Gastroesophageal sphincter (tissue), 4 donors: ENCODE measurements around the gene RBFOX2. TPM values are rescaled to one million over a fixed set of nuclear protein-coding genes. Genes with fewer than 3 reads are reported as not detected.
"Not testable (repeated sequence)": the region's sequence is repeated elsewhere in the genome, so short reads cannot be mapped to it uniquely, and the experiment has no call there.

ENCODE experiments used
- ATAC-seq: fragments of 150-250 bp; one replicate; pipeline ENCODE4 v1.9.1; 2016; ENCODE audit warnings: mild to moderate bottlenecking, moderate library complexity
- H3K27ac ChIP-seq, 4 donors: fragments of 200-600 bp; sonication (generic) in 3 of 4; 1 replicate in 3 of 4; 2 replicates in 1 of 4; pipeline ENCODE4 v1.5.1; 2016 to 2019
- H3K27me3 ChIP-seq: fragments of 200-600 bp; sonication (generic); one replicate; pipeline ENCODE4 v1.5.1; 2019
- H3K36me3 ChIP-seq, 2 donors: fragments of 200-600 bp; sonication (generic); one replicate each; pipeline ENCODE4 v1.5.1; 2019; ENCODE audit warnings: control low read depth in 1 of 2
- H3K4me1 ChIP-seq, 3 donors: fragments of 200-600 bp; sonication (generic); 1 replicate in 2 of 3; 2 replicates in 1 of 3; pipeline ENCODE4 v1.5.1; 2016 to 2019; ENCODE audit warnings: control low read depth in 2 of 3
- H3K4me3 ChIP-seq, 2 donors: fragments of 200-600 bp; sonication (generic); one replicate each; pipeline ENCODE4 v1.5.1; 2019; ENCODE audit warnings: mild to moderate bottlenecking in 1 of 2, moderate library complexity in 1 of 2
- H3K9me3 ChIP-seq, 3 donors: fragments of 200-600 bp; sonication (generic); one replicate each; pipeline ENCODE4 v1.5.1; 2017 to 2019; ENCODE audit warnings: control low read depth in 2 of 3
- CTCF ChIP-seq, 4 experiments: fragments of 200-600 bp in 2 of 4; fragments of 450-650 bp in 2 of 4; sonication (generic) in 1 of 4; IDR thresholded peaks; one replicate each; pipeline ENCODE4 v1.5.1; 2017 to 2019; ENCODE audit warnings: antibody characterized with exemption in 4 of 4, mild to moderate bottlenecking in 2 of 4, moderate library complexity in 2 of 4
- EP300 ChIP-seq: sonication (generic); formaldehyde crosslinking; IDR thresholded peaks from one replicate; pipeline ENCODE4 v1.6.1; 2017; ENCODE audit warnings: antibody characterized with exemption, mild to moderate bottlenecking
- POLR2A ChIP-seq, 2 donors: fragments of 450-650 bp; IDR thresholded peaks; one replicate each; pipeline ENCODE4 v1.6.1; 2017; ENCODE audit warnings: antibody characterized with exemption in 2 of 2, mild to moderate bottlenecking in 2 of 2, moderate library complexity in 1 of 2
- POLR2AphosphoS5 ChIP-seq: sonication (generic); formaldehyde crosslinking; IDR thresholded peaks from one replicate; pipeline ENCODE4 v1.6.1; 2017; ENCODE audit warnings: antibody characterized with exemption
- WGBS, 2 donors: methylation state at CpG; one replicate each; pipeline ENCODE4 v1.1.5; 2018; ENCODE audit warnings: low coverage in 1 of 2; 5-methylcytosine and 5-hydroxymethylcytosine counted together
- total RNA-seq, 4 donors: library from RNA; depleted of rRNA; stranded (reverse); fragments of >200 nt; gene quantifications; one replicate each; pipeline ENCODE4 v1.1.0, GENCODE V29; 2016

Gene RBFOX2
- total RNA-seq = 100 to 1,000 TPM; 120 to 197 (median 169) TPM

DNA sequence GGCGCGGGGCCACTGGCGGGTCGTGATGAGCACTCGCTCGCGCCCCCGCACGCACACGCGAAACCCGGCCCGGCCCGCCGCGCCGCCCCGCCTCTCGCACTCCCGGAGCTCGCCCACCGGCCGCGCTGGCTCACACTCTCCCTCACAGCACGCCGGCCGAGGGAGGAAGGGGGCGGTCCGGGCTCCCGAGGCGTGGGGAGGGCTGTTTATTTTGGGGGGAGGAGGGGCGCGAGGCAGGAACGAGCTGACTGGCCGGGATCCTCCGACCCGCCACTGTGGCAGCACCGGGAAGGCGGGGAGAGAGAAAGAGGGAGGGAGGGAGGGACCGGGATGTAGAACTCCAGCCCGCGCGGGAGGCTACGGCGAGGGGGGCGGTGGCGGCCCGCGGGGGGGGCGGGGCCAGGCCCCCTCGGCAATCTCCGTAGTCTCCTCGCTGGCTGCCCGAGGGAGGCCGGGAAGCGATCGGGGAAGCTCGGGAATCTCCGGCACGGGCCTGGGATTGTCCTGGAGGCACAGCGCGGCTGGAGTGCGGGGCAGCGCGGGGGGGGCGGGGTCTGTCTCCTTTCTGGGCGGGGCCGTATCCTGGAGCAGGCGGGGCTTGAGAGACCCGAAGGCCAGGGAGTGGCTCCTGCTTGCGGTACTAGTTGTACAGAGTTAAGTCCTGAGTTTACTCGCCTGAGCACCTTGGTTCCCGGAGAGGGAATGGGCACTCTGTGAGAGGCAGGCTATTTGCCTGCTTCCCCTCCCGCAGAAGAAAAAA, at the start of gene RBFOX2:
Gene RBFOX2, minus strand, starts transcription at position 179 of the 760 bp plus-strand sequence. CDS start 399 bp downstream, outside the sequence.
- ATAC-seq = peak; percentile 94
- Histone ChIP-seq H3K9me3 (no peaks in the 10 kb centered on the region), H3K4me3 (peak within 1 kb of the TSS; percentile 85 to 93), H3K27me3 (no peaks in the 10 kb centered on the region), H3K36me3 (no peaks in the 10 kb centered on the region), H3K4me1 (peaks cover 4 to 47% (median 12%) of the 10 kb centered on the region in 3 donors), H3K27ac (peak within 1 kb of the TSS; percentile 76 to 99 (median 96))
- TF ChIP-seq POLR2A (IDR thresholded peaks at IDR 0.05) (peak; percentile 20 to 45), POLR2AphosphoS5 (peak; percentile 76), CTCF (IDR thresholded peaks at IDR 0.05) (no peak), EP300 (no peak)
- 11% methylated on average over 3 of the region's 74 CpGs; no CpG with 5 or more reads in 1 of the 2 donors for WGBS, 2 donors

DNA sequence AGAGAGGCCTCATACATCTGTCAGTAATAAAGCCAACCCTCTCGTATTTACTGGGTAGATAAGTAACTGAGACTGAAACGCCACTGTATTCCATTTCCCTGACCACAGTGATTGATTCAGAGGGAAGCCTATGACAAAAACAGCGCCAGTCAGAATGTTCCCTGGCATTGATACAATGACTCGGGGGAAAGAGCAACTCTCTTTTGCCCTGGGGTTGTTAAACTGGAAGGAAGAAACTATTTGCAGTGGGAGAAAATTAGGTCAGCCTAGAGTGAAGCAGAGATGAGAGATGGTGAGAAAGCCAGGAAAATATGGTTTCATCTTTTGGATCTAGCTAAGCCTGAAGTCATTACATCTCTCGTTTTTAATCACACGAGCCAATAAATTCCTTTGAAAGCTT, 48.6 kb upstream of the RBFOX2 start:
- TF ChIP-seq POLR2A (IDR thresholded peaks at IDR 0.05) = no peak
- peak; percentile 24 for TF ChIP-seq POLR2AphosphoS5
- TF ChIP-seq EP300 = no peak
- no peak for TF ChIP-seq CTCF (IDR thresholded peaks at IDR 0.05)
- peak overlapping the region in 3 of 4 donors; percentile 54 to 62 (median 59) for H3K27ac ChIP-seq
- no peak overlapping the region for H3K4me3 ChIP-seq
- WGBS, 2 donors = 31 to 59% methylated on average over 4 to 6 of the region's 6 CpGs
- no peaks in the 10 kb centered on the region for H3K9me3 ChIP-seq
- H3K27me3 ChIP-seq = no peaks in the 10 kb centered on the region
- H3K4me1 ChIP-seq = no peaks in the 10 kb centered on the region
- H3K36me3 ChIP-seq = no peaks in the 10 kb centered on the region
- ATAC-seq = peak; percentile 64

DNA sequence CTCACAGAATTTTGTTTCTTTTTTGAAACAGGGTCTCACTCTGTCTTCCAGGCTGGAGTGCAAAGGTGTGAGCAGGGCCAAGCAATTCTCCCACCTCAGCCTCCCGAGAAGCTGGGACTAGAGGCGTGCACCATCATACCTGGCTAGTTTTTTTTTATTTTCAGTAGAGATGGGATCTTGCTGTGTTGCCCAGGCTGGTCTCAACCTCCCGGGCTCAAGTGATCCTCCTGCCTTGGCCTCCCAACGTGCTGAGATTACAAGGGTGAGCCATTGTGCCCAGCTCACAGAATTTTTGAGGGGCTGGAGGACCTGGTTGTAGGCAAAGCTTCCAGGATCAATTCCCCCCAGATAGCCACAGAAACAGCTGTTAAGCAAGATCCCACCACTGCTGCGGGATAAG, 47.1 kb upstream of the RBFOX2 start:
- Histone ChIP-seq H3K4me1 (no peaks in the 10 kb centered on the region), H3K27me3 (no peaks in the 10 kb centered on the region), H3K27ac (no peak overlapping the region), H3K4me3 (no peak overlapping the region), H3K9me3 (no peaks in the 10 kb centered on the region), H3K36me3 (no peaks in the 10 kb centered on the region)
- TF ChIP-seq POLR2A (IDR thresholded peaks at IDR 0.05) = no peak
- no peak for TF ChIP-seq CTCF (IDR thresholded peaks at IDR 0.05)
- TF ChIP-seq POLR2AphosphoS5 = no peak
- TF ChIP-seq EP300 = no peak
- 95 to 100% methylated on average over 3 to 4 of the region's 5 CpGs for WGBS, 2 donors
- ATAC-seq = no peak

- H3K4me3 ChIP-seq = no peak overlapping the region
- WGBS, 2 donors = 94 to 100% methylated on average over 2 to 3 of the region's 5 CpGs
- H3K27me3 ChIP-seq = no peaks in the 10 kb centered on the region
- no peak for TF ChIP-seq POLR2A (IDR thresholded peaks at IDR 0.05)
- no peak for ATAC-seq
- no peaks in the 10 kb centered on the region for H3K4me1 ChIP-seq
- no peaks in the 10 kb centered on the region for H3K36me3 ChIP-seq
- H3K27ac ChIP-seq = no peak overlapping the region
- H3K9me3 ChIP-seq = no peaks in the 10 kb centered on the region
These were observed 46.6 kb upstream of the RBFOX2 start for GRCh38 chr22:36075230-36075629.

DNA sequence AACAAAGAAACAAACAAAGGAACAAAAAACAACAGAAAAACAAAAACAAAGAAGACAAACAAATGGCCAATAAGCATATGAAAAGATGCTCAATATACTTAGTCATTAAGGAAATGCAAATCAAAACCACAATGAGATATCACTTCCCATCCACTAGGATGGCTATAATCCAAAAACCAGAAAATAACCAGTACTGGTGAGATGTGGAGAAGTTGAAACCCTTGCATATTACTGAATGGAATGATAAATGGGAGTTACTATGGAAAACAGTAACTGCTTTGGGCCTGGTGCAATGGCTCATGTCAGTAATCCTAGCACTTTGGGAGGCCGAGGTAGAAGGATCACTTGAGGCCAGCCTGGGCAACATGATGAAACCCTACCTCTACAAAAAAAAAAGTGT, 44.9 kb upstream of the RBFOX2 start:
- Histone ChIP-seq H3K27me3 (no peaks in the 10 kb centered on the region), H3K36me3 (no peaks in the 10 kb centered on the region), H3K4me3 (no peak overlapping the region), H3K9me3 (no peaks in the 10 kb centered on the region), H3K4me1 (no peaks in the 10 kb centered on the region), H3K27ac (no peak overlapping the region)
- TF ChIP-seq CTCF (IDR thresholded peaks at IDR 0.05) = no peak
- ATAC-seq = no peak
- WGBS, 2 donors = 70 to 93% methylated on average over 1 of the region's 1 CpG

- H3K4me1 ChIP-seq, H3K27ac ChIP-seq, H3K36me3 ChIP-seq, H3K9me3 ChIP-seq, H3K27me3 ChIP-seq, H3K4me3 ChIP-seq, ATAC-seq: not testable (repeated sequence)
- 93 to 94% methylated on average over 2 of the region's 2 CpGs for WGBS, 2 donors
These were observed 42.0 kb upstream of the RBFOX2 start for GRCh38 chr22:36070645-36071044.
